CD4-positive, alpha-beta memory T cell (primary cell): ENCODE data around the gene GATC. TPM values are rescaled to one million over a fixed set of nuclear protein-coding genes. Genes with fewer than 3 reads are reported as not detected.

Experiments
- CTCF ChIA-PET: fragments of 350-600 bp; sonication (Branson Sonifier 250); formaldehyde crosslinking; loops from one replicate; lab custom pipeline; 2021; ENCODE audit warnings: inconsistent platforms; ENCODE audit not compliant: partially characterized antibody; lab: Charles Lee
- POLR2A ChIA-PET: fragments of 350-600 bp; sonication (Branson Sonifier 250); formaldehyde crosslinking; loops from one replicate; lab custom pipeline; 2021; ENCODE audit not compliant: partially characterized antibody; lab: Charles Lee
- DNase-seq, 5 donors: peaks; one replicate each; pipeline versions ENCODE4 v3.0.0 to v3.0.0-alpha.2; 2020 to 2022; ENCODE audit warnings: mixed read lengths in 1 of 5
- H3K27ac ChIP-seq: one replicate; pipeline ENCODE4 v1.7.0; 2013; ENCODE audit warnings: low read depth, low read length
- H3K27me3 ChIP-seq: 2 replicates; pipeline ENCODE4 v1.7.0; 2013; ENCODE audit warnings: mild to moderate bottlenecking, low read length, moderate library complexity; ENCODE audit not compliant: insufficient read depth
- H3K36me3 ChIP-seq: 2 replicates; pipeline ENCODE4 v1.7.0; 2013; ENCODE audit warnings: mild to moderate bottlenecking, low read length, moderate library complexity; ENCODE audit not compliant: insufficient read depth
- H3K4me1 ChIP-seq: 2 replicates; pipeline ENCODE4 v1.7.0; 2013; ENCODE audit warnings: mild to moderate bottlenecking, low read length, moderate library complexity; ENCODE audit not compliant: insufficient read depth
- H3K4me3 ChIP-seq, 2 donors: one replicate each; pipeline ENCODE4 v1.7.0; 2013; ENCODE audit warnings: low read length in 2 of 2, mild to moderate bottlenecking in 1 of 2
- H3K9me3 ChIP-seq, 2 donors: one replicate each; pipeline ENCODE4 v1.7.0; 2013; ENCODE audit warnings: low read length in 2 of 2, control low read depth in 1 of 2; ENCODE audit not compliant: control insufficient read depth in 1 of 2
- H3K27ac Mint-ChIP-seq, 7 donors: one replicate each; pipeline ENCODE4 v1.8.0; 2020 to 2021; ENCODE audit warnings: mixed read lengths in 7 of 7, mild to moderate bottlenecking in 6 of 7, inconsistent platforms in 3 of 7, moderate library complexity in 3 of 7
- H3K27me3 Mint-ChIP-seq, 2 donors: one replicate each; pipeline ENCODE4 v1.8.0; 2020 to 2021; ENCODE audit warnings: mixed read lengths in 2 of 2
- H3K36me3 Mint-ChIP-seq, 2 donors: one replicate each; pipeline ENCODE4 v1.8.0; 2020 to 2021; ENCODE audit warnings: mixed read lengths in 2 of 2, inconsistent platforms in 1 of 2, mild to moderate bottlenecking in 1 of 2
- H3K4me1 Mint-ChIP-seq, 4 donors: one replicate each; pipeline ENCODE4 v1.8.0; 2020 to 2021; ENCODE audit warnings: mixed read lengths in 4 of 4, mild to moderate bottlenecking in 1 of 4
- H3K4me3 Mint-ChIP-seq, 8 donors: one replicate each; pipeline ENCODE4 v1.8.0; 2020 to 2021; ENCODE audit warnings: mixed read lengths in 8 of 8, mild to moderate bottlenecking in 7 of 8, moderate library complexity in 6 of 8, inconsistent platforms in 3 of 8
- H3K9me3 Mint-ChIP-seq, 8 donors: one replicate each; pipeline ENCODE4 v1.8.0; 2020 to 2021; ENCODE audit warnings: mixed read lengths in 8 of 8, mild to moderate bottlenecking in 5 of 8, inconsistent platforms in 3 of 8, moderate library complexity in 1 of 8
- intact Hi-C: fragments of 100-400 bp; cut with micrococcal nuclease; formaldehyde crosslinking; loops from one replicate; pipeline ENCODE4 v1.15.1; 2023
- polyA plus RNA-seq, 2 donors: library from polyadenylated mRNA; unstranded; fragments of 300-500 nt; fragmentation: Illumina TruSeq; gene quantifications; one replicate each; pipeline ENCODE4 v1.2.3, GENCODE V29; 2021
- total RNA-seq, 2 experiments: library from RNA; stranded (reverse); gene quantifications; one replicate each; pipeline ENCODE4 v1.2.3, GENCODE V29; 2021

GATC gene
- total and polyA plus RNA-seq, 4 experiments from 2014 or later: 9.3 to 31.9 (median 25.7) TPM

DNA sequence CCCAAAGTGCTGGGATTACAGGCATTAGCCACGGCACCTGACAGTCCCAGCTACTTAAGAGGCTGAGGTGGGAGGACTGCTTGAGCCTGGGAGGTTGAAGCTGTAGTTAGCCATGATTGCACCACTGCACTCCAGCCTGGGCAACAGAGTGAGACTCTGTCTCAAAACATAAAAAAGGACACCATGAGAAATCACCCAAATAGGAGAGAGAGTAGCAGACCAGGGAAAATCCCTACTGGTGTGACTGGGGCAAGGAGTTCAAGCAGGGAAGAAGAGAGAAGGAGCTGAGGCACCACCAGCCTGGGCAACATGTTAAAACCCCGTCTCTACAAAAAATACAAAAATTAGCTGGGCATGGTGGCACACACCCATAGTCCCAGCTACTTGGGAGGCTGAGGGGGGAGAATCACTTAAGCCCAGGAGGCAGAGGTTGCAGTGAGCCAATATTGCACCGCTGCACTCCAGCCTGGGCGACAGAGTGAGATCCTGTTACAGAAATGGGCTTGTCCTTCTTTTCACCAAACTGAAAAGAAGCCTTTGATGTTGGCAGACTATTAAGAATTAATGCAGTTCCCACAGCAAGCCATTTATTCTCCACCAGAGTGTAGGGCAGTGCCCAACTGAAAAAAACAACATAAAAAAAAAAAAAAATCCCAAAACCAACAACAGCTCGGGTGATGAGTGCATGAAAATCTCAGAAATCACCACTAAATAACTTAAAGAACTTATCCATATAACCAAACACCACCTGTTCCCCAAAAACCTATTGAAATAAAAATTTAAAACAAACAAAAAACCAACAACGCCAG is 27.8 kb downstream of the GATC start:
- H3K36me3 ChIP-seq: no peaks in the 10 kb centered on the region
- Mint-ChIP-seq H3K9me3 (no peaks in the 10 kb centered on the region), H3K4me3 (no peak overlapping the region), H3K27ac (peak overlapping the region in 1 of 7 donors; percentile 42), H3K36me3 (peaks cover 0 to 3% of the 10 kb centered on the region in 2 donors), H3K27me3 (no peaks in the 10 kb centered on the region), H3K4me1 (peaks cover 3 to 26% (median 9%) of the 10 kb centered on the region in 4 donors)
- no peak overlapping the region for H3K27ac ChIP-seq
- ChIA-PET POLR2A (interaction anchor here (2.8 kb wide), 1 partner anchor 21 kb away, joined by 19 read pairs; the partner anchor contains the start of gene DYNLL1), CTCF (interaction anchor here (15.8 kb wide), 1 partner anchor 23 kb away, joined by 187 read pairs; the partner anchor contains the start of genes GATC and TRIAP1)
- no peak for DNase-seq
- H3K27me3 ChIP-seq: no peaks in the 10 kb centered on the region
- peaks cover 11% of the 10 kb centered on the region for H3K4me1 ChIP-seq
- intact Hi-C loops: no loop called here
- no peak overlapping the region for H3K4me3 ChIP-seq
- no peaks in the 10 kb centered on the region for H3K9me3 ChIP-seq

GRCh38 chr12:120474616-120474960 is 28.3 kb downstream of the GATC start:
- Mint-ChIP-seq H3K27me3 (no peaks in the 10 kb centered on the region), H3K4me1 (peaks cover 5 to 28% (median 11%) of the 10 kb centered on the region in 4 donors), H3K27ac (peak overlapping the region in 2 of 7 donors; percentile 23 to 42), H3K36me3 (peaks cover 0 to 3% of the 10 kb centered on the region in 2 donors), H3K9me3 (no peaks in the 10 kb centered on the region), H3K4me3 (no peak overlapping the region)
- Histone ChIP-seq H3K27ac (no peak overlapping the region), H3K9me3 (no peaks in the 10 kb centered on the region), H3K4me1 (peaks cover 12% of the 10 kb centered on the region), H3K36me3 (no peaks in the 10 kb centered on the region), H3K27me3 (no peaks in the 10 kb centered on the region), H3K4me3 (no peak overlapping the region)
- intact Hi-C loops: no loop called here
- no peak for DNase-seq
- CTCF ChIA-PET: interaction anchor here (0.6 to 15.8 kb wide), 3 partner anchors 20 to 1891 kb away, joined by 3 to 187 read pairs (median 3); partner anchors contain the start of genes GATC and TRIAP1
- POLR2A ChIA-PET: interaction anchor here (2.8 kb wide), 1 partner anchor 21 kb away, joined by 19 read pairs; the partner anchor contains the start of gene DYNLL1

GRCh38 chr12:120475643-120476042 is 29.4 kb downstream of the GATC start:
- POLR2A ChIA-PET: interaction anchor here (0.8 kb wide), 1 partner anchor 20 kb away, joined by 3 read pairs; the partner anchor contains the start of gene DYNLL1
- CTCF ChIA-PET: interaction anchor here (0.9 to 15.8 kb wide), 2 partner anchors 19 to 24 kb away, joined by 4 to 187 read pairs; partner anchors contain the start of genes GATC and TRIAP1
- H3K36me3 Mint-ChIP-seq: no peaks in the 10 kb centered on the region

GRCh38 chr12:120479458-120479857 is 33.2 kb downstream of the GATC start:
- no peak overlapping the region for H3K27ac ChIP-seq
- no peak for DNase-seq
- H3K27ac Mint-ChIP-seq: peak overlapping the region in 5 of 7 donors; percentile 16 to 92 (median 76)

More at GRCh38 chr12:120475643-120476042, 29.4 kb downstream of the GATC start:
- Mint-ChIP-seq H3K9me3 (no peaks in the 10 kb centered on the region), H3K4me1 (peaks cover 4 to 30% (median 10%) of the 10 kb centered on the region in 4 donors), H3K27ac (peak overlapping the region in 2 of 7 donors; percentile 29 to 30), H3K27me3 (no peaks in the 10 kb centered on the region), H3K4me3 (no peak overlapping the region)
- Histone ChIP-seq H3K4me3 (no peak overlapping the region), H3K9me3 (no peaks in the 10 kb centered on the region), H3K4me1 (peaks cover 14% of the 10 kb centered on the region), H3K27me3 (no peaks in the 10 kb centered on the region), H3K36me3 (no peaks in the 10 kb centered on the region), H3K27ac (no peak overlapping the region)
- no peak for DNase-seq
- intact Hi-C loops: no loop called here

DNA sequence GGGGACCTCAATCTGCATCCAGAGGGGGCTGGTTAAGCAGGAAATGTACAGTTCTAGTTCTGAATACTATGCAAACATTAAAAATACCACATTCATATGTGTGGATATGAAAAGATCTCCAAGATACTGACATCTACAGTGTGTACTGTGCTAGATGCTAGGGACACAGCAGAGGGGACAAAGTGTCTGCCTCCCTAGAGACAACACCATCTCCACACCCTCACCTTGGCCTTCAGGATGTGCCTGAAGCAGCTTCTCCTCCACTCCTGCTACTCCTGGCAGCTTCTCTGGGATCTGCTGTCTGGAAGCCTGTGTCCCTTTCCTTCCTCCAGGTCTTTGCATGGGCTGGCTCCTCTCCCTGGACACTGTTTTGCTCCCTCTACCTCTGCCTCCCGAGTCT is 34.0 kb downstream of the GATC start:
- H3K4me3 ChIP-seq: no peak overlapping the region
- ChIA-PET CTCF (interaction anchor here (1.5 to 2.5 kb wide), 2 partner anchors 10 to 12 kb away, joined by 5 to 11 read pairs; partner anchors contain the start of gene SRSF9), POLR2A (interaction anchor here (1.1 to 2.4 kb wide), 3 partner anchors 11 to 16 kb away, joined by 3 to 13 read pairs (median 3); partner anchors contain the start of genes DYNLL1 and SRSF9)
- H3K27ac Mint-ChIP-seq: peak overlapping the region in 6 of 7 donors; percentile 36 to 92 (median 78)
- H3K9me3 Mint-ChIP-seq: no peaks in the 10 kb centered on the region
- intact Hi-C loops: no loop called here
- no peak overlapping the region for H3K27ac ChIP-seq
- no peaks in the 10 kb centered on the region for H3K27me3 Mint-ChIP-seq
- H3K36me3 Mint-ChIP-seq: no peaks in the 10 kb centered on the region
- peak overlapping the region in 3 of 8 donors; percentile 3 to 65 (median 15) for H3K4me3 Mint-ChIP-seq
- H3K27me3 ChIP-seq: no peaks in the 10 kb centered on the region
- no peak for DNase-seq
- peaks cover 7 to 29% (median 15%) of the 10 kb centered on the region in 4 donors for H3K4me1 Mint-ChIP-seq
- no peaks in the 10 kb centered on the region for H3K9me3 ChIP-seq
- H3K4me1 ChIP-seq: peaks cover 22% of the 10 kb centered on the region
- no peaks in the 10 kb centered on the region for H3K36me3 ChIP-seq

More at GRCh38 chr12:120479458-120479857, 33.2 kb downstream of the GATC start:
- Mint-ChIP-seq H3K4me1 (peaks cover 7 to 29% (median 15%) of the 10 kb centered on the region in 4 donors), H3K27me3 (no peaks in the 10 kb centered on the region), H3K4me3 (peak overlapping the region in 1 of 8 donors; percentile 3), H3K9me3 (no peaks in the 10 kb centered on the region), H3K36me3 (no peaks in the 10 kb centered on the region)
- H3K27me3 ChIP-seq: no peaks in the 10 kb centered on the region
- no peaks in the 10 kb centered on the region for H3K9me3 ChIP-seq
- peaks cover 22% of the 10 kb centered on the region for H3K4me1 ChIP-seq
- intact Hi-C loops: no loop called here
- ChIA-PET CTCF (interaction anchor here (0.7 to 2.5 kb wide), 3 partner anchors 10 to 307 kb away, joined by 3 to 11 read pairs (median 5); partner anchors contain the start of gene SRSF9), POLR2A (interaction anchor here (1.1 to 2.4 kb wide), 3 partner anchors 10 to 17 kb away, joined by 3 to 13 read pairs (median 3); partner anchors contain the start of genes DYNLL1 and SRSF9)
- no peaks in the 10 kb centered on the region for H3K36me3 ChIP-seq
- no peak overlapping the region for H3K4me3 ChIP-seq

- H3K27ac ChIP-seq: no peak overlapping the region
- H3K27me3 ChIP-seq: no peaks in the 10 kb centered on the region
- POLR2A ChIA-PET: interaction anchor here (2.4 kb wide), 1 partner anchor 12 kb away, joined by 13 read pairs; the partner anchor contains the start of gene SRSF9
- H3K36me3 ChIP-seq: no peaks in the 10 kb centered on the region
- peak in 4 of 5 donors; percentile 19 to 47 (median 32) for DNase-seq
- intact Hi-C loops: no loop called here
- Mint-ChIP-seq H3K4me3 (peak overlapping the region in 6 of 8 donors; percentile 33 to 67 (median 40)), H3K9me3 (no peaks in the 10 kb centered on the region), H3K27ac (peak overlapping the region; percentile 22 to 88 (median 76)), H3K36me3 (no peaks in the 10 kb centered on the region), H3K4me1 (peaks cover 7 to 29% (median 15%) of the 10 kb centered on the region in 4 donors), H3K27me3 (no peaks in the 10 kb centered on the region)
- CTCF ChIA-PET: interaction anchor here (0.7 to 2.5 kb wide), 2 partner anchors 11 kb away, joined by 3 to 11 read pairs; partner anchors contain the start of gene SRSF9
- no peak overlapping the region for H3K4me3 ChIP-seq
- no peaks in the 10 kb centered on the region for H3K9me3 ChIP-seq
- peaks cover 22% of the 10 kb centered on the region for H3K4me1 ChIP-seq
Measured at GRCh38 chr12:120481022-120481767, 35.0 kb downstream of the GATC start.
